Endometrium (tissue), 2 donors: ENCODE measurements around the gene NPPC.

Experiments used
- FAIRE-seq: peaks from 2 replicates; lab custom pipeline; 2012; peaks lifted over from hg19 to GRCh38; lab: Jason Lieb, UNC
- donor health status: control.
- donor health status: control.

Gene NPPC

GRCh38 chr2:231935207-231935524, 9.0 kb upstream of the NPPC start:
- no peak for FAIRE-seq

DNA sequence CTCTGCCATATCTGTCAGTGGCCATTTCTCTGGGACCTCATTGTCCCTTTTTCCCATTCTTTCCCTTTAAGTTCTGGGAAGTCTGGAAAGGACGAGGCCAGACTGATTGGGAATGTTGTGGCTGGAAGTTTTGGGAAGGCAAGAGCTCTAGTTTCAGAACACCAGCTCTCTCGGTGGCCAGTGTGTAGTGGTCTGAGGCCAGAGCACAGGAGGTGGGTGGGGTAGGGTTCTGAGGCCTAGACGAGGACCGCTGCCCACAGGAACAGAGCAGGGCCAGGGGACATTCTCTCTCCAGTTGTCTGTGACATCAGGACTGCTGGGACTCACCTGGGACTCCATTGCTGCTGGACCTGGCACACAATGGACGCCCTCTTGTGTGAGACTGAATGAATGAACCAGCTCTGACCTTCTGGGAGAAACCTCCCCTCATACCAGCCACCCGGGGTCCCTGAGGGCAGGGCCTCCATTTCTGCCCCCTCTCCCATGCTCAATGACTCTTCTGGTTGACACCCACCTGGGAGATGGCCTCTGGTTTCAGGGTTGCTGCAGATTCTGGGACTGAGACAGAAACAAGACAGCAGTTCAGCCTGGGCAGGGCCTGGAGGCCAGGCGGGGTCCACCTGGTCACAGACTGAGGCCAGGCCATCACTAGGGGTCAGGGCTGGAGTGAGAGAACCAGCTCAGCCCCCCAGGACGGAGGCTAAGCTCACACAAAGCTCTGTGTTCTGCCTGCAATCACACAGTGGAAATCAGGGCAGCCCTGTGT, 8.4 kb upstream of the NPPC start:
- no peak for FAIRE-seq

DNA sequence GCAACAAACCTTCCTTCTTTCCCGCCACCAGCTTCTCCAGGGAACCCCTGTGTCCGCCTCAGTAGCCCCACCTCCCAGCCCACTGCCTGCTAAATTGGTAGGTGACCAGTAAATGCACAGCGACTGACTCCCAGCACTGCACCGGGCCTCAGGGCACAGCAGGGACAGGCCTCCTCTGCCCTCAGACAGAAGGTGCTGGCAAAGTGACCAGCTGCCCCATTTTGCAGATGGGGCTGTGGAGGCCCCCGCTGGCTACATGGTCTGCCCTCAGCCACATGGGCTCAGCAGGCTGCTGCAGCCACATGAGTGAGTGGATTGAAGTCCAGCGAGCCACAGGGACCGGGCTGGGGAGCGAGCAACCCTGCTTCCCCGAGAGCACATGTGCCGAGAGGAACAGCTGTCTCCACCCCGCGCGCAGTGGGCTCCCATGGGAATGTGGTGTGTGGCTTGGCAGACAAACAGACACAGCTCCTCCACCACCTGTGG, 7.8 kb upstream of the NPPC start:
- no peak for FAIRE-seq

DNA sequence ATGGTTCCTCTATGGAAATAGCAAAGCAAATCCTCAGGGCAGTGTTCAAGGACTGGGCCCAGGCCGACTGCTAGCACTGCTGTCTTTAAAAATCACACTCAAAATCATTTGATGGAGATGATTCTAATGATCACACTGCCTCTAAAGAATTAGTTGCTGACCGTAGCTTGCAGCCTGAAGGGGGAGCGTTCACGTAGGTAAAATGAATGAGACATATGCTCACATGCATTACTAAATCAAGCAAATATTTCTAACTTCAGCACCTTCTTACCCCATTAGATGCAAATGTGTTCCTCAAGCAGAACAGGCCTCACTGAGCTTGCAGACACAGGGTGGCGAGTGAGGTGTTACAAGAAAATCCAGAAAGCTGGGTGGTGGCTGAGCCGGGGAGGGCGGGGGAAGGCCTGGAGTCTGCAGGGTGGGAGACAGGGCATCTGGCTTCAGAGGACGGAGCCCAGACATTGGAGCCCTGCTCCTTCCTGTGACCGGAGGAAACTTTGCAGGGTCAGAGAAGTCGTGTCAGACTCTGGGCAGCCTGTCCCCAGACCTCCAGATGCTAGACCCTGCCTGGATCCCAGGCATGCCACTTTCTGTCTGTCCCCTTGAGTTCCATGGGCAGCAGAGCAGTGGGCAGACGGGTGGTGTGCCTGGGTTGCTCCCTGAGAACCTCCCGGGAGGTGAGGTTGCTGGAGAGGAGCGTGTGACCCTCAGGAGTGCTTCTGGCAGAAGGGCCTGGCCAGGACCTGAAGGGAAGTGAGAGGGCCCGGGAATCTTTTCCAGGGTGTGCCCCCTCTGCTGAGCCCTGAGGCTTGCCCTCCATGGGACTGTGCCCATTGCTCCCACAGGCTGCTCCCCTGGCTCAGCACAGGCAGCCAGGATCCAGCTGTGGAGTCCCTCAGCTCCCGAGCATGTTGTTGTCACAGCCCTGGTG, 7.1 kb upstream of the NPPC start:
- no peak for FAIRE-seq

- no peak for FAIRE-seq
Measured at GRCh38 chr2:231932711-231932970, 6.4 kb upstream of the NPPC start.

- no peak for FAIRE-seq
Measured at GRCh38 chr2:231931481-231931915, 5.3 kb upstream of the NPPC start.

DNA sequence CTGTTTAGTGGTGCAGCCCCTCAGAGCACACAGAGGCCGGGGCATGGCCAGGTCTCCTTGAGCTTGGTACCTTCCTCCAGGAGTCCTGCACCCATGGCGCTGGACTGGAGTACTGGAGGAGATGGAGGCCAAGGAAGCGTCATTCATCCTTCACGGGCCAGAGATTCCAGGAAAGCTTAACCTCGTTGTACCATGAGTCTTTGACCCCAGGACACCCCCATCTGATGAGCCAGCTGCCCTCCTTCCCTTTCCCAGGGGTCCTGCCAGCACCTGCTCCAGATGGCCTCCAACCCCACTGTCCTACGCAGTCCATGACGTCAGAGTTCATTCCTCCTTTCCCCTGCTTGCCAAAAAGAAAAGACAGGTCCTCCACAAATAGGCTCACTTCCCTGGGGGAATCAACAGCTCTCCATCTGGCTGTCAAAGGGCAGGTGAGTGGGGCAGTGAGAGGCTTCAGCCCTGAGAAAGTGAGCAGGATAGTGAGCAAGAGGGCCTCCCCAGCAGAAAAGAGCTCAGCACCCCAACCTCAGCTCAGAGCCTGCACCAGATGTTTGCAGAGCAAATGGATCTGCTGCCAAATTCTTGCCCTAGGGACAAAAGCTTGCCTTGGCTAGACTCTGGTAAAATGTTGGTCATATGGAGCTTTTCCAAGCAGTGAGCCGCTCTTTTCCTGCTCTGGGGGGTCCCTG, 4.5 kb upstream of the NPPC start:
- no peak for FAIRE-seq

DNA sequence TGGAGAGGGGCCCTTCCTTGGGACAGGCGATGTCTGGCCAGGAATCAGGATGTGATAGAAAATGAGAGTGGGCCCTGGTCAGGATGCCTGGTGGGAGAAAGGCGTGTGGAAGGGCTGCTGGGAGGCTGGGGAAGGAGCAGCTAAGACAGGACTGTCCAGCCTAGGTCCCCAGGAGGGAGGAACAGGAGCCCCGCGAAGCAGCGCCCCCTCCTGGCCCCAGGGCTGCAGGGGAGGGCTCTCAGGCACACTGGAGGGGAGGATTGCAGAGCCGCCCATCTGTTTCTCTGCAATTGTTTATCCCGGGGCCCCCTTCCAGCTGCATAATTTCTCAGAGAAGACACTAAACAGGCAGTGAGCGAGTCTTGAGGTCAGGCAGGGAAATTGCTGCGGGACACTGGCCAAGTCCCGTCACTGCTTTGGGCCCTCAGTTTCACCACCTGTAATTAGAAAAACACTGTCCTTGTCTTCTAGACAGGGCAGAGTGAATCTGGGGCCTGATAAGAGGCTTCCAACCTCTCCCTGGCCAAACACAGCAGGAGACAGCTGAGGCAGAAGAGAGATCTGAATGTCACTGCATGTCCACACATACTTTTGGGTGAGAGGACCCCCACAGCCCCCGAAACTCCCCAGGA, 3.9 kb upstream of the NPPC start:
- no peak for FAIRE-seq

GRCh38 chr2:231928901-231929725, 2.9 kb upstream of the NPPC start:
- FAIRE-seq: no peak

DNA sequence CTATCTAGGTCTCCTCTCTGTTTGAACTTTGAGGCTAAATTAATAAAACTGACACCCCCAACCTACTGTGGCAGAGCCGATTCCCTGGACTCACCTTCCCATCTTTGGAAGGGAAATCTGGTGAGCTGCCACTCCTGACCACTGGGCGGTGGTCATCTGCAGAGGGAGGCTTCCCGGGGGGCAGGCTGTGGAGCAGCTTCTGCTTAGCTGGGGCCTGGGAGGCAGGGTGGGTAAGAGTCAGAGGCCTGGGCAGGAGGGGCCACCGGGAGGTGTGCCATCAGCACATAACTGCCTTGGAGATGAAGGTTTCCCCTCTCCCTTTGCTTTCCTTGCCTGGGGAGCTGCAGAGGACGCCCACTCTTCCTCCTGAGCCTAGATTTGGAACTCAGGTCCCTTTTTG, 2.3 kb upstream of the NPPC start:
- no peak for FAIRE-seq

DNA sequence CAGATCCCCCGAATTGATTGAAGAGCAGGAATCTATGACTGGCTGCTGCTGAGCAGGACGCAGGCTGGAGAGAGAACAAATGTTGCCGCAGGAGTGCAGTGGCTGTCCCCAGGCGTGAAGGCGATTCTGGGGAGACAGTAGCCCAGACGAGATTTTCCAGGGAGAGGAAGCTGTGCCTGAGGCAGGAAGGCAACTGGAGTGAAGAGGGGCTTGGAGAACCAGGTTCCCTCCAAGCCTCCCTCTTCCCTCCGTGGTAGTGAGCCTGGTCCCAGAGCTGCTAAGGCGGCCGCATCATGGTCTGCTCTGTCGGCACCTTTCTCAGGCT, 1.3 kb upstream of the NPPC start:
- no peak for FAIRE-seq

- no peak for FAIRE-seq
Measured at GRCh38 chr2:231926761-231927565, 767 bp upstream of the NPPC start.

DNA sequence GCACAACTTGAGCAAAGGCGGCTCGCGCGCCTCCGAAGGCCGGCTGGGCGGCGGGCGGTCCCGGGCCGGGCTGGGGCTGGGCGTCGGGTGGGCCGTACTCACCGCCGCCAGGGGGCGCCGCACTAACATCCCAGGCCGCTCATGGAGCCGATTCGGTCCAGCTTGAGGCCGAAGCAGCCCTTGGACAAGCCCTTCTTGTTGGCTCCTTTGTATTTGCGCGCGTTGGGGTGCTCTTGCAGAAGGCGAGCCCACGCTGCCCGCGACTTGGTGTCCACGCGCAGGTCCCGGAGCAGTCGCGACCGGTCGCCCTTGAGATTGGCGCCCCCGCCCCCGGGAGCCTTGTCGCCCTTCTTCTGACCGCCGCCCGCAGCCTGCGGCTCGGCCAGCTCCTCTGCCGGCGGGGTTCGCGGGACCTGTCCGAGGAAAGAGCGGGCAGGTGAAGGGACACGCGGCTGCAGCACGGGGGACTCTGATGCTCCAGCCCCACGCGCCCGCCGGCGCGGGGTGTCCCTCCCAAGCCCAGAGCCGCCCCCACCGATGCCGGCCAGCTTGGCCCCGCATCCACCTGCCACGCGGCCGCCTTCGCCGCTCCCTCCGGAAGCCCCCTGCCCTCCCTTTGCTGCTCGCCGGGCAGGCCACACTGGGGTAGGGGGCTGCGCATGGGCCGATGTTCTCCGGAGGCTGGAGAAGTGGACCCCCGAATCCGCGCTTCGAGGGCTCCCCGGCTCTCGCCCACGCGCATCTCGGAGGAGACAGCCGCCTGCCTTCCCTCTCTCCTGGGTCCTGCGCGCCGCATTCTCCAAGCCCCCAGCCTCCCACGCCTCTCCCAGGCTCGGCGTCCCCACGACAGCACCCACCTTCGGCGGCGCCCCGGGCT, 655 bp downstream of the NPPC start:
- no peak for FAIRE-seq

GRCh38 chr2:231924889-231925275, 1.3 kb downstream of the NPPC start:
- FAIRE-seq: no peak

- FAIRE-seq: no peak
Measured at GRCh38 chr2:231923951-231924888, 2.0 kb downstream of the NPPC start.

GRCh38 chr2:231923010-231923344, 3.2 kb downstream of the NPPC start:
- no peak for FAIRE-seq

GRCh38 chr2:231922311-231923009, 3.7 kb downstream of the NPPC start:
- no peak for FAIRE-seq

DNA sequence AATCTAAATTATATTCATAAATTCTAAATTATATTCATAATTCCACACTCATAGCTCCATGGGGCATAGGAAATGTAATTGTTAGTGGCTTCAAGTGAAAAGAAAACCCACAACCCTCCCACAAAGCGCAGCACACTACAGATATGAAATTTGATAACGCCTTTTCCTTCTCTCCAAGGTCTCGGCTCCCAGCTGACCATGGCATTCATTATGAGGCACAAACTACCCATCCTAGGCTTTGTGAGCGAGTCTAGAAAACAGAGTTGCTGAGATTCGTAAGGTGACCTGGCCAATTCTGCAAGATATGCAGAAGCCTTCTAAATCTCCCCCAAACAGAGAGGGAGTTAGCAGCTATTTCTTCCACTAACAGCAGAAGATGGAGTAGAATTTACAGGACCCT, 5.4 kb downstream of the NPPC start:
- FAIRE-seq: no peak
